Vagina (tissue), 2 donors: ENCODE data around the gene CFAP53. TPM values are rescaled to one million over a fixed set of nuclear protein-coding genes. Genes with fewer than 3 reads are reported as not detected.

Experiments
- DNase-seq, 2 donors: peaks; one replicate each; pipeline ENCODE4 v3.0.0-alpha.2; 2017; ENCODE audit errors: extremely low spot score in 2 of 2
- H3K27ac ChIP-seq: fragments of 200-600 bp; sonication (generic); one replicate; pipeline ENCODE4 v1.5.1; 2019
- H3K27me3 ChIP-seq: fragments of 200-600 bp; sonication (generic); one replicate; pipeline ENCODE4 v1.5.1; 2019
- H3K36me3 ChIP-seq, 2 donors: fragments of 200-600 bp; sonication (generic); one replicate each; pipeline ENCODE4 v1.5.1; 2017 to 2019
- H3K4me1 ChIP-seq: fragments of 200-600 bp; sonication (generic); one replicate; pipeline ENCODE4 v1.5.1; 2019
- H3K4me3 ChIP-seq, 2 donors: fragments of 200-600 bp; sonication (generic); 1 replicate in 1 of 2; 2 replicates in 1 of 2; pipeline ENCODE4 v1.5.1; 2016 to 2019
- H3K9me3 ChIP-seq: fragments of 200-600 bp; sonication (generic); one replicate; pipeline ENCODE4 v1.5.1; 2019
- CTCF ChIP-seq, 3 experiments: fragments of 450-650 bp in 2 of 3; fragments of 200-600 bp in 1 of 3; sonication (generic) in 1 of 3; IDR thresholded peaks; one replicate each; pipeline ENCODE4 v1.5.1; 2017 to 2019; ENCODE audit warnings: antibody characterized with exemption in 3 of 3, mild to moderate bottlenecking in 2 of 3, moderate library complexity in 2 of 3
- POLR2A ChIP-seq, 2 donors: fragments of 450-650 bp; IDR thresholded peaks; one replicate each; pipeline ENCODE4 v1.6.1; 2017; ENCODE audit warnings: antibody characterized with exemption in 2 of 2, mild to moderate bottlenecking in 2 of 2, moderate library complexity in 2 of 2
- POLR2AphosphoS5 ChIP-seq, 2 donors: sonication (generic); formaldehyde crosslinking; IDR thresholded peaks; one replicate each; pipeline ENCODE4 v1.9.0; 2017; ENCODE audit warnings: antibody characterized with exemption in 2 of 2, mild to moderate bottlenecking in 2 of 2, low read depth in 1 of 2; ENCODE audit not compliant: insufficient read depth in 1 of 2
- intact Hi-C: fragments of 100-400 bp; cut with DNase I; formaldehyde crosslinking; loops from one replicate; pipeline ENCODE4 v1.15.1; 2023
- total RNA-seq: library from RNA; depleted of rRNA; stranded (reverse); fragments of >200 nt; gene quantifications from one replicate; pipeline ENCODE4 v1.2.3, GENCODE V29; 2016

The CFAP53 gene
- total RNA-seq, 1 donor from 2014 or later, result not detected

GRCh38 chr18:50281295-50281971 lies 15.1 kb upstream of the CFAP53 start, which contains the start of gene MBD1:
MBD1 (minus strand) TSS chr18:50281523; CDS start chr18:50279992, 1,531 bp downstream.
- Histone ChIP-seq H3K4me1 (peaks cover 33% of the 10 kb centered on the region), H3K27me3 (no peaks in the 10 kb centered on the region), H3K4me3 (peak within 1 kb of the TSS; percentile 77 to 80), H3K9me3 (no peaks in the 10 kb centered on the region), H3K36me3 (peaks cover 0 to 40% of the 10 kb centered on the region in 2 donors), H3K27ac (peak within 1 kb of the TSS; percentile 89)
- intact Hi-C loops, result no loop called here
- DNase-seq, result peak in 1 of 2 donors; percentile 98
- TF ChIP-seq POLR2A (IDR thresholded peaks at IDR 0.05), result peak in 1 of 2 donors; percentile 69
- peak in 1 of 3 experiments; percentile 15 for TF ChIP-seq CTCF (IDR thresholded peaks at IDR 0.05)
- peak; percentile 93 to 98 for TF ChIP-seq POLR2AphosphoS5 (IDR thresholded peaks at IDR 0.05; ENCODE audit: insufficient read depth in 1 of 2, low read depth in 1 of 2)

GRCh38 chr18:50280707-50281294 lies 14.5 kb upstream of the CFAP53 start:
- H3K4me3 ChIP-seq, result peak overlapping the region; percentile 77 to 80
- peaks cover 29% of the 10 kb centered on the region for H3K4me1 ChIP-seq
- H3K27me3 ChIP-seq, result no peaks in the 10 kb centered on the region
- no peak for DNase-seq
- TF ChIP-seq POLR2A (IDR thresholded peaks at IDR 0.05) (no peak), POLR2AphosphoS5 (IDR thresholded peaks at IDR 0.05; ENCODE audit: insufficient read depth in 1 of 2, low read depth in 1 of 2) (no peak), CTCF (IDR thresholded peaks at IDR 0.05) (no peak)
- no peaks in the 10 kb centered on the region for H3K9me3 ChIP-seq
- peak overlapping the region; percentile 89 for H3K27ac ChIP-seq
- H3K36me3 ChIP-seq, result peaks cover 0 to 45% of the 10 kb centered on the region in 2 donors
- intact Hi-C loops, result no loop called here

GRCh38 chr18:50279752-50280151 lies 13.5 kb upstream of the CFAP53 start:
- H3K36me3 ChIP-seq, result peaks cover 2 to 45% of the 10 kb centered on the region in 2 donors
- intact Hi-C loops, result no loop called here
- no peak overlapping the region for H3K27ac ChIP-seq
- H3K4me1 ChIP-seq, result peaks cover 29% of the 10 kb centered on the region
- H3K4me3 ChIP-seq, result peak overlapping the region in 1 of 2 donors; percentile 77
- no peak for TF ChIP-seq POLR2AphosphoS5 (IDR thresholded peaks at IDR 0.05; ENCODE audit: insufficient read depth in 1 of 2, low read depth in 1 of 2)
- TF ChIP-seq POLR2A (IDR thresholded peaks at IDR 0.05), result no peak
- no peak for TF ChIP-seq CTCF (IDR thresholded peaks at IDR 0.05)
- DNase-seq, result peak in 1 of 2 donors; percentile 58
- no peaks in the 10 kb centered on the region for H3K27me3 ChIP-seq
- H3K9me3 ChIP-seq, result no peaks in the 10 kb centered on the region

GRCh38 chr18:50277942-50278341 lies 11.6 kb upstream of the CFAP53 start:
- Histone ChIP-seq H3K4me3 (no peak overlapping the region), H3K4me1 (peaks cover 29% of the 10 kb centered on the region), H3K27ac (no peak overlapping the region), H3K9me3 (no peaks in the 10 kb centered on the region), H3K36me3 (peaks cover 2 to 48% of the 10 kb centered on the region in 2 donors), H3K27me3 (no peaks in the 10 kb centered on the region)
- intact Hi-C loops, result no loop called here
- no peak for DNase-seq
- TF ChIP-seq POLR2A (IDR thresholded peaks at IDR 0.05) (no peak), POLR2AphosphoS5 (IDR thresholded peaks at IDR 0.05; ENCODE audit: insufficient read depth in 1 of 2, low read depth in 1 of 2) (no peak), CTCF (IDR thresholded peaks at IDR 0.05) (no peak)

GRCh38 chr18:50276452-50276851 lies 10.2 kb upstream of the CFAP53 start:
- intact Hi-C loops, result no loop called here
- TF ChIP-seq POLR2AphosphoS5 (IDR thresholded peaks at IDR 0.05; ENCODE audit: insufficient read depth in 1 of 2, low read depth in 1 of 2) (no peak), CTCF (IDR thresholded peaks at IDR 0.05) (no peak), POLR2A (IDR thresholded peaks at IDR 0.05) (no peak)
- Histone ChIP-seq H3K4me1 (peaks cover 24% of the 10 kb centered on the region), H3K27me3 (no peaks in the 10 kb centered on the region), H3K27ac (no peak overlapping the region), H3K4me3 (no peak overlapping the region), H3K36me3 (peaks cover 2 to 55% of the 10 kb centered on the region in 2 donors), H3K9me3 (no peaks in the 10 kb centered on the region)
- DNase-seq, result no peak
